PC-9 (cell line): ENCODE results near the gene CCDC18. TPM values are rescaled to one million over a fixed set of nuclear protein-coding genes. Genes with fewer than 3 reads are reported as not detected.

ENCODE experiments used
- BruUV-seq: library from RNA; stranded (reverse); fragments of 400-500 nt; replicated peaks from 2 replicates; lab custom pipeline; 2021; lab: Mats Ljungman, UMichigan
- CTCF ChIA-PET: fragments of 300-600 bp; sonication (Branson Sonifier 250); formaldehyde crosslinking; loops from one replicate; lab custom pipeline; 2022; ENCODE audit warnings: antibody characterized with exemption; lab: Charles Lee
- POLR2A ChIA-PET: fragments of 300-600 bp; sonication (Branson Sonifier 250); formaldehyde crosslinking; loops from one replicate; lab custom pipeline; 2022; ENCODE audit warnings: antibody characterized with exemption; ENCODE audit not compliant: unreplicated experiment; lab: Charles Lee
- DNase-seq, 2 experiments: peaks; one replicate each; pipeline versions ENCODE4 v3.0.0 to v3.0.0-alpha.2; 2015 to 2022; ENCODE audit warnings: mixed read lengths in 1 of 2
- H2AFZ ChIP-seq: fragments of 200-600 bp; sonication (generic); 2 replicates; pipeline ENCODE4 v1.8.1; 2017; ENCODE audit warnings: antibody characterized with exemption
- H3F3A ChIP-seq: fragments of 200-600 bp; sonication (generic); 2 replicates; pipeline ENCODE4 v1.8.1; 2017; ENCODE audit warnings: antibody characterized with exemption, mild to moderate bottlenecking, low read depth; ENCODE audit not compliant: insufficient read depth
- H3K27ac ChIP-seq: fragments of 200-600 bp; sonication (generic); 2 replicates; pipeline ENCODE4 v1.6.1; 2016; ENCODE audit warnings: mixed run types
- H3K27me3 ChIP-seq: fragments of 200-600 bp; sonication (generic); 2 replicates; pipeline ENCODE4 v1.6.1; 2016; ENCODE audit warnings: low read depth, mixed run types; ENCODE audit not compliant: insufficient read depth
- H3K36me3 ChIP-seq: fragments of 200-600 bp; sonication (generic); 2 replicates; pipeline ENCODE4 v1.6.1; 2016; ENCODE audit warnings: low read depth, mixed run types
- H3K4me1 ChIP-seq: fragments of 200-600 bp; sonication (generic); replicated peaks from 2 replicates; pipeline ENCODE4 v1.6.1; 2016; ENCODE audit warnings: mixed run types; ENCODE audit not compliant: insufficient read depth
- H3K4me2 ChIP-seq: fragments of 200-600 bp; sonication (generic); 2 replicates; pipeline ENCODE4 v1.6.1; 2017; ENCODE audit warnings: mixed run types
- H3K4me3 ChIP-seq: fragments of 200-600 bp; sonication (generic); 2 replicates; pipeline ENCODE4 v1.6.1; 2016; ENCODE audit warnings: mixed run types
- H3K79me2 ChIP-seq: fragments of 200-600 bp; sonication (generic); 2 replicates; pipeline ENCODE4 v1.6.1; 2017; ENCODE audit warnings: low read depth, mixed run types
- H3K9me2 ChIP-seq: fragments of 200-600 bp; sonication (generic); 2 replicates; pipeline ENCODE4 v1.8.1; 2017; ENCODE audit warnings: mild to moderate bottlenecking; ENCODE audit not compliant: insufficient read depth
- H3K9me3 ChIP-seq: fragments of 200-600 bp; sonication (generic); 2 replicates; pipeline ENCODE4 v1.8.1; 2016; ENCODE audit warnings: low read depth; ENCODE audit not compliant: insufficient read depth
- H4K20me1 ChIP-seq: fragments of 200-600 bp; sonication (generic); 2 replicates; pipeline ENCODE4 v1.8.1; 2017; ENCODE audit not compliant: insufficient read depth
- CTCF ChIP-seq: fragments of 200-600 bp; sonication (generic); conservative IDR thresholded peaks from 2 replicates; pipeline ENCODE4 v1.6.1; 2017; ENCODE audit warnings: mixed run types, antibody characterized with exemption, mild to moderate bottlenecking, moderate library complexity
- EZH2 ChIP-seq: fragments of 200-600 bp; sonication (generic); IDR thresholded peaks from 2 replicates; pipeline ENCODE4 v1.8.0; 2017; ENCODE audit warnings: antibody characterized with exemption, low read depth
- intact Hi-C: fragments of 100-400 bp; cut with micrococcal nuclease; formaldehyde crosslinking; loops from one replicate; pipeline ENCODE4 v1.10.0; 2022; ENCODE audit not compliant: unreplicated experiment
- total RNA-seq: library from RNA; stranded (reverse); gene quantifications from 2 replicates; pipeline ENCODE4 v1.2.3, GENCODE V29; 2021

The CCDC18 gene
- total RNA-seq, 1 experiment from 2014 or later = 15.4 TPM

GRCh38 chr1:93223023-93223675 is 42.6 kb downstream of the CCDC18 start:
- TF ChIP-seq CTCF (no peak), EZH2 (no peak)
- peaks cover 36% of the 10 kb centered on the region for H3K36me3 ChIP-seq
- H3K27ac ChIP-seq = no peak overlapping the region
- POLR2A ChIA-PET = no interaction called here
- H4K20me1 ChIP-seq = no peaks in the 10 kb centered on the region
- H3F3A ChIP-seq = peaks cover 4% of the 10 kb centered on the region; the same call in 1 of the 2 replicates
- no peak overlapping the region for H2AFZ ChIP-seq
- H3K9me3 ChIP-seq = no peaks in the 10 kb centered on the region
- no peaks in the 10 kb centered on the region; the same call in 1 of the 2 replicates for H3K9me2 ChIP-seq
- intact Hi-C loops = no loop called here
- no peaks in the 10 kb centered on the region for H3K27me3 ChIP-seq
- CTCF ChIA-PET = no interaction called here
- H3K79me2 ChIP-seq = no peaks in the 10 kb centered on the region
- no TSS peak for BruUV-seq
- no peaks in the 10 kb centered on the region for H3K4me1 ChIP-seq
- no peak for DNase-seq
- no peak overlapping the region for H3K4me3 ChIP-seq
- no peak overlapping the region for H3K4me2 ChIP-seq

GRCh38 chr1:93235261-93235660 is 54.7 kb downstream of the CCDC18 start:
- Histone ChIP-seq H3K4me1 (no peaks in the 10 kb centered on the region), H3K4me3 (no peak overlapping the region), H3K27me3 (no peaks in the 10 kb centered on the region), H3F3A (peaks cover 14% of the 10 kb centered on the region; the same call in 1 of the 2 replicates), H3K4me2 (no peak overlapping the region), H3K36me3 (peaks cover 12% of the 10 kb centered on the region), H3K27ac (no peak overlapping the region), H3K9me3 (0 out of 2 replicates have a peak, but pooled peaks cover 6% of the 10 kb centered on the region), H4K20me1 (no peaks in the 10 kb centered on the region), H3K9me2 (no peaks in the 10 kb centered on the region), H2AFZ (no peak overlapping the region), H3K79me2 (no peaks in the 10 kb centered on the region)
- no TSS peak for BruUV-seq
- POLR2A ChIA-PET = no interaction called here
- CTCF ChIA-PET = no interaction called here
- intact Hi-C loops = loop anchor here (2.0 kb wide), 1 partner anchor 24 kb away; no protein-coding TSS in a partner anchor
- no peak for TF ChIP-seq CTCF
- no peak for TF ChIP-seq EZH2
- no peak for DNase-seq

- H3K36me3 ChIP-seq = peaks cover 2% of the 10 kb centered on the region
- no peaks in the 10 kb centered on the region for H3K4me1 ChIP-seq
- H3K27me3 ChIP-seq = no peaks in the 10 kb centered on the region
- H3K9me3 ChIP-seq = peaks cover 5% of the 10 kb centered on the region; the same call in 1 of the 2 replicates
- 0 out of 2 replicates have a peak, but pooled peaks cover 7% of the 10 kb centered on the region for H3F3A ChIP-seq
- H3K4me3 ChIP-seq = no peak overlapping the region
- ChIA-PET CTCF (no interaction called here), POLR2A (interaction anchor here (0.6 kb wide), 1 partner anchor 1061 kb away, joined by 13 read pairs; no protein-coding TSS in a partner anchor)
- no peak overlapping the region for H3K27ac ChIP-seq
- H3K4me2 ChIP-seq = no peak overlapping the region
- no peak for DNase-seq
- no peak overlapping the region for H2AFZ ChIP-seq
- H3K9me2 ChIP-seq = no peaks in the 10 kb centered on the region
- BruUV-seq = no TSS peak
- TF ChIP-seq CTCF (no peak), EZH2 (no peak)
- no peaks in the 10 kb centered on the region for H3K79me2 ChIP-seq
- H4K20me1 ChIP-seq = no peaks in the 10 kb centered on the region
- intact Hi-C loops = no loop called here
These were observed 56.5 kb downstream of the CCDC18 start for GRCh38 chr1:93237021-93237420.
